HG02571 (cell line): ENCODE results near the gene NTM.
"Not testable (repeated sequence)": the region's sequence is repeated elsewhere in the genome, so short reads cannot be mapped to it uniquely, and the experiment has no call there.

ENCODE experiments used
- ATAC-seq: cut with Tn5 transposase; IDR thresholded peaks from one replicate; pipeline ENCODE4 v1.9.1; 2021; ENCODE audit warnings: mild to moderate bottlenecking, moderate library complexity; ENCODE audit not compliant: unreplicated experiment

The NTM gene

DNA sequence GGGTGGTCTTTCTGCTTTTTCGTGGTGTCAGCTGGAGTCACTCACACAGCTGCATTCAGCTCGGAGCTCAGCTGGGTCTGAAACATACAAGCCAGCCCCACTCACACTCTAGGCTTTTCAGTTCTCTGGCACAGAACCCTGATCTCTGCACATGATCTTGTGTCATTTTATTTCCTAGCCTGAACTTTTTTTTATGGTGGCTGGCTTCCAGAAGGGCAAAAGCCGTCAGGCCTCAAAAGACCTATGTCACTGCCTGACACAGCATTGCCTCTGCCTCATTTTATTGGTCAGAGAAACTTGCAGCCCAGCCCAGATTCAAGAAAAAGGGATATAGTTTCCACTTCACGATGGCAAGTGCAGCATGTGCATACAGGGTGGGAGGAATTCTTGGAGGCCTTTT, 117.8 kb downstream of the NTM start:
- ATAC-seq, result no peak

- ATAC-seq, result no peak
Observed at GRCh38 chr11:131491503-131491902, 121.1 kb downstream of the NTM start.

DNA sequence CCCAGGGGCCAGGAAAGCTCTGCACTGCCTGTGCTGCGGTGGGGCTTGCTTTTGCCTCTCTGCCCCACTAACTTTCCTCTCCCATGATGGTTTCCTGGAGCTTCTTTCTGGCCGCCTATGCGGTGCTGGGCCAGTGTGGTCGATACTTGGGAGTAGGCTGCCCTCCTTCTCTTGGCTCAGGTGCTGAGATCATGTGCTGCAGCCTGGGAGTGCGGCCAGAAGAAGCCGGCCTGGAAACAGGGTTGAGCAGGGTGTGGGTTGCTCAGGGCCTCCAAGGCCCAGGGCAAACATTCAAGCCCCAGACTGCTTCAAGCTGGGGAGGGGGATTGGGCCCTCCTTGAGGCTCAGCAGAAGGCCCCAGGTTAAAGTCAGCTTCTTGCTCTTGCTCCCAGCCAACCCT, 125.0 kb downstream of the NTM start:
- ATAC-seq, result no peak

DNA sequence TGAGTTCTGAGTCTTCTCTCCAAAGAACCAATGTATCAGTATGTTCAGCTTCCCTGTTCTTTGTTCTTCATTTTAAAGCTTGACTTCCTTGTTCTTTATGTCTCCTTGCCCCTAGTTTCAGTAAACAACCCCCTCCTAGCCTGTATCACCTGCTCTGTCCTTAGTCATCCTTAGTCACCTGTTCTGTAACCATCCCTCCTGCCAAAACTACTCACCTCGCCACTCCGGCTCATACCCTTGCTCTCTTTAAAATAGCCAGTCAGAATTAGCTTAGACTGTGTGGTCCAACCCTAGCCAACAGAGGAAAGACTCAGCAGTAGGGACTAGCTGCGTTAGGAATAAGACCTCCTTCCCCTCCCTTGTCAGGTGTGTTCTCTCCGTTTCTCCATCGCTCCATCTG, 127.3 kb downstream of the NTM start:
- ATAC-seq, result not testable (repeated sequence)

- no peak for ATAC-seq
Observed at GRCh38 chr11:131498631-131499160, 128.3 kb downstream of the NTM start.

GRCh38 chr11:131499199-131499598, 128.8 kb downstream of the NTM start:
- ATAC-seq, result no peak

DNA sequence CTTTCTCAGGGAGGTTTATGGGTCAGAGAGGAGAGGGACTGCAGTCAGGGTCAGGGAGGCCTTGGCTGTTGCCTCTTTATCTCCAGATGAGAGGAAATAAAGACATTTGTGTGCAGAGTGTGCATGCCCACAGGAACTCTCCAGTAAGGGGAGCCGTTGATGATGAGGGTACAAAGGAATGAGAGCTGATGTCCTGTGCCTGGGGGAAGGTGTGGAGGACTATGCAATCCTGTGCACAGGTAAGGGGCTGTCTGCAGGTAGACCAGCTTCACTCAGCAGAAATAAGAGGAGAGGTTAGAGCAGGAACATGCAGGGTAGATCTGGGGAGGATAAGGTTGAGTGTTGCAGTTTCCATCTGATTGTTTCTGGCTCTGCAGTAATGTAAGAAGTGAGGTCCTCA, 132.6 kb downstream of the NTM start:
- no peak for ATAC-seq

DNA sequence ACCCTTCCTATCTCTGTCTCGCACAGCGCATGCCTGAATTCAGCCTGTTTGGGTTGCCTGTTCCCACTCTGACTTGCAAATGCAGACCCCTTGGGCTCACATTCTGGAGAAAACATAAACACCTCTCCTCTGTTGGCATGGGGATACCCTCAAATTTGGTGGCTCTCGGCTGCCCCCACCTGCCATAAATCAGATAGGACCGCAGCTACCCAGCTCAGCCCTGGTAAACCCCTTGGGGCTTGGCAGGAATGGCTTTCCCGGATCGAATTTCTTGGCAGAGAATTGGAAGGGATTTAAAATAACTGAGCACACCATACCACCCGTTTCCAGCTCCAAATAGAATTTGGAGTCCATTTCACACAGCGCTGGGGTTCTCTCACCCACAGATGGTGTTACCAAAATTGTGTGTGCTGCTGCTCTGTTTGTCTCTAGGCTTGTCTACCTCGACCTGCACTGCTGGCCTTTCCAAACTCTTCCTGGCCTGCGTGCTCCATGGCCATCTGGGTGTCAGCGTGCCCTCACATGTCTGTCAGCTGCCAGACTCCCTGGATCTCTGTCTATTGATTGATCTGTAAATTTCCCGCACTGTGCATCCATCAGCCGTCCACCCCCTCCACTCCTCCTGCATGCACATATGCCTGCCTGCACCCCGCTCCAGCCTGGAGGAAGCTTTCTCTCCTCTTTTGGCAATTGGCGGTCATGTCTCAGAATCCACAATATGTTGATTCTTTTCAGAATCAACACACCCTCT, 134.0 kb downstream of the NTM start:
- no peak for ATAC-seq

DNA sequence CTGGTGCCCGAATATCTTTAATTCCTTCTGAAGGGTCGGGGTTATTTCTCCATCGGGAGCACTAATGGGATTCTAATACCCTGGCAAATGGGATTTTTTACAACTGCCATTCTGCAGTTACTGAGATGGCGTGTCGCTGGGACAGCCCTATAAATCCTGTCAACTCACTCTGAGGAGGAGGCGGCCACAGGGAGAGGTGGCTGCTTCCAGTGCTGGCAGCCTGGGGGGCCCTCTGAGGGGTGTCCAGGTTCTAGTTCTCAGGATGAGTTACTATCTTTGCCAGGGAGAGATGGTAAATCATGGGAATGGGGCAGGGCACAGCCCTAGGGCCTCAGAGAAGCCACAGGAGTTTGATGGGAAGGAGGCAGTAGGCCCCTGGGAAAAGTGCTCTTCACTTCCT, 135.9 kb downstream of the NTM start:
- ATAC-seq, result no peak

GRCh38 chr11:131510662-131511061, 140.2 kb downstream of the NTM start:
- ATAC-seq, result no peak

DNA sequence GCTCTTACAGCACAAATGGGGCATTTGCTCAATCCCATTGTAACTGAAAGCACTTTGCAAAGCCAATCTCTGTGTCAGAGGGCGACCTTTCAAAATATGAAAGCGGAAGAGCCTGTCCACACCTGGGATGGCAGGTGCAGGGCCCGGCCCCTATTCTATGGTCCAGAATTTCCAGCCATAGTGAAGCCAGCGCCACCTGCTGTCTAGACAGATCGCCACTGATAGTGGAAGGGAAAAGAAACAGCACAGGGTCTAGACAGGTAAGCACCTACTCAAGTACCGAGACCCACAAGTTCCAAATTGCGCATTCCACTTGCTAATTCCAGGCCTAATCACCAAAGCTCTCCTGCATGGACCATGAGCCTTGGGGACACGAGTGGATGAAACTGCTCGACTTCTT, 141.4 kb downstream of the NTM start:
- no peak for ATAC-seq

DNA sequence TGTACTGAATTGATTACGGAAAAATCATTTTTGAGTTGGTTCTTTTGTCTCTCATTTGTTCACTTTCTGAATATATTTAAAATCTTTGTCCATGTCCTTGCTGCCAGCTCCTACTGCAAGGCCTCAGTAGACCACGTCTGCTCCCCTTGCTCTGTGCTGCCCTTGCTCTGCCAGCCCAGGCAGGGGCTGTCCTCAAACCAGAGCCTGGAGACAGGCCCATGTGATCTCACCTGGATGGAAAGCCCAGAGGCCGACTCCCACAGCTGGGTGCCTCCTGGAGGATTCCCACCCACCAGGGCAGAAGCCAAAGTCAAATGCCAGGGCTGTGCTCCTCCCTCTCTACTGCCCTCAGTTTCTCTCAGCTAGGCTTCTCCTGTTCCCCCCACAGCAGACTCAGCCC, 141.8 kb downstream of the NTM start:
- ATAC-seq, result no peak

- ATAC-seq, result no peak
Observed at GRCh38 chr11:131514062-131514461, 143.6 kb downstream of the NTM start.

GRCh38 chr11:131518305-131518838, 148.0 kb downstream of the NTM start:
- no peak for ATAC-seq

GRCh38 chr11:131522851-131523250, 152.4 kb downstream of the NTM start:
- no peak for ATAC-seq

GRCh38 chr11:131530407-131530806, 160.0 kb downstream of the NTM start:
- ATAC-seq, result no peak

GRCh38 chr11:131533149-131533548, 162.7 kb downstream of the NTM start:
- ATAC-seq, result no peak

DNA sequence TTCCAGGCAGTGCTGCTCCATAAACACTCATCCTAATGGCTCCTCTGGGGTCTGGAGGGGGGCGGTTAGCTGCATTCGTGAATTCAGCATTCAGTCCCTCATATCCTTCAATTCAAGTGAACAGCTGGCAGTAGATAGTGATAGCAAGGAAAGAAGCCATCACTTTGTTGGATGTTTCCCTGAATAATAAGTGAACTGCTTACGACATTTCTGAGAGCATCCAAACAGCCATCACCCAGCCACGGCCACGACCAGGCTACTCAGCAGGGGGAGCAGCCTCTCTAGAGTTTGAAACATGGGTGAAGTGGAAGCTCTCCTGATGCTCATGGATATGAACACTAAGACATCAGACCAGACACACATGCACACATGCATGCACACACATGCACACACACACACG, 163.6 kb downstream of the NTM start:
- ATAC-seq, result no peak

- no peak for ATAC-seq
Observed at GRCh38 chr11:131534611-131535010, 164.2 kb downstream of the NTM start.

DNA sequence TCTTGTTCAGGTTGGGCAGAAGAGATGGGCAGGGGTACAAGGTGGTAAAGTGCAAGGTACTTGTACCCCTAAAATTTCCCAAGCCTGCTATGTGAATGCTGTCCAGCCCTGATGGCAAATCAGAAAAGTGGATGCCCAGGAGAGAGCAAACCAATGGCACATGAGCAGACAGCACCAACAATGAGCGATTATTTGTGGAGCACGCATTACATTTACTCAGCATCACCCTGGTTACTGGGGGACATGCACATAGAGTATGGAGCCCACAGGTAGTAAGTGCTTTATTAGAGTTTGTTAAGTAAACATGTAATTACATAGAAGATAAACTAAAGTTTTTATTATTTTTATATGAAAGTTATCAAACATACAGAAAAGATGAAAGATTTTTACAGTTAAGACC, 165.7 kb downstream of the NTM start:
- no peak for ATAC-seq

DNA sequence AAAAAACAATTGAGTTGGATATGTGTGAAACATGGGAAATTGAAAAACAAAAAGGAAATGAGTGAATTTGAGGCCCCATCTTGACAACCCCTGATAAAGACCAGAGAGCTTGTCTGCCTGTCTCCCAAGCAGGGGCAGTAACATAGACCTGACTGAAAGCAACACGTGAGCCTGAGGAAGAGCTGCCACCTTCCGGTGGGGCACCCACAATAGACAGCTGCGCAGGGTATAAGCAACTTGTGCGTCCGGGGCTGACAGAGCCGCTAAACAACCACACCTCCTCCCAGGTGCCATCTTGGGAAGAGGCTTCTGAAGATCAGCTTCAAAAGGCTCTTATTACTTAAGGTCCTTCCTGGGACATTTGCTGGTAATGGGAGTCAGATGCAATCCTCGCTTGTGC, 166.8 kb downstream of the NTM start:
- ATAC-seq, result no peak

- ATAC-seq, result no peak
Observed at GRCh38 chr11:131537748-131538147, 167.3 kb downstream of the NTM start.

GRCh38 chr11:131538322-131538721, 167.9 kb downstream of the NTM start:
- ATAC-seq, result no peak
